Measurements from ENCODE around the gene PLA2G6.
"Not testable (repeated sequence)": the region's sequence is repeated elsewhere in the genome, so short reads cannot be mapped to it uniquely, and the experiment has no call there.

GRCh38 chr22:38154563-38154915 is 27.1 kb downstream of the PLA2G6 start:
- not testable (repeated sequence) for TF ChIP-seq CTCF, POLR2A (IDR thresholded peaks at IDR 0.05)

Data from breast epithelium (tissue), 3 donors.